ENCODE measurements around the gene C17orf58.

- no peak for TF ChIP-seq CTCF (IDR thresholded peaks at IDR 0.05)
- no peak for TF ChIP-seq POLR2AphosphoS5 (IDR thresholded peaks at IDR 0.05; ENCODE audit: low read depth, low read length)
- no peak for TF ChIP-seq TCF7L2 (IDR thresholded peaks at IDR 0.05; ENCODE audit: low read depth, low read length)
- no peak for TF ChIP-seq REST (IDR thresholded peaks at IDR 0.05; ENCODE audit: insufficient read depth in 1 of 2, low read depth in 2 of 2, low read length in 1 of 2)
- TF ChIP-seq SIN3A (IDR thresholded peaks at IDR 0.05; ENCODE audit: borderline replicate concordance, insufficient read depth, low read depth, low read length) = no peak
Measured at GRCh38 chr17:67974598-67975066, 21.6 kb downstream of the C17orf58 start.

All from Panc1 (cell line).